OCI-LY3 (cell line): ENCODE data around the gene DDO.

Experiments
- H2AFZ ChIP-seq: fragments of 200-600, 300-600 bp; shearing (Covaris generic); 2 replicates; pipeline ENCODE4 v1.6.0; 2014; ENCODE audit warnings: antibody characterized with exemption, low read depth, low read length
- H3K27ac ChIP-seq: fragments of 200-600, 300-600 bp; sonication (generic); 2 replicates; pipeline ENCODE4 v1.5.1; 2014; ENCODE audit warnings: mild to moderate bottlenecking, low read length, moderate library complexity, mixed read lengths
- H3K27me3 ChIP-seq: fragments of 200-600, 300-600 bp; sonication (generic); 2 replicates; pipeline ENCODE4 v1.6.1; 2014; ENCODE audit warnings: low read depth, low read length, mixed read lengths
- H3K36me3 ChIP-seq: fragments of 200-600, 300-600 bp; sonication (generic); replicated peaks from 2 replicates; pipeline ENCODE3; 2014; ENCODE audit warnings: low read depth, low read length, mixed read lengths
- H3K4me1 ChIP-seq: fragments of 300-600, 200-600 bp; sonication (generic); 2 replicates; pipeline ENCODE4 v1.6.1; 2014; ENCODE audit warnings: low read length, mixed read lengths
- H3K4me2 ChIP-seq: fragments of 200-600, 300-600 bp; sonication (generic); 2 replicates; pipeline ENCODE4 v1.6.1; 2014; ENCODE audit warnings: low read length, mixed read lengths
- H3K4me3 ChIP-seq: fragments of 300-600, 200-600 bp; sonication (generic); 2 replicates; pipeline ENCODE4 v1.5.1; 2014; ENCODE audit warnings: antibody characterized with exemption, mild to moderate bottlenecking, low read length, moderate library complexity
- H3K79me2 ChIP-seq: fragments of 300-600, 200-600 bp; shearing (Covaris generic); 2 replicates; pipeline ENCODE4 v1.6.1; 2014; ENCODE audit warnings: mild to moderate bottlenecking, low read length, mixed read lengths
- H3K9ac ChIP-seq: fragments of 300-600, 200-600 bp; shearing (Covaris generic); 2 replicates; pipeline ENCODE4 v1.6.0; 2014; ENCODE audit warnings: mild to moderate bottlenecking, low read length, moderate library complexity
- H3K9me3 ChIP-seq: fragments of 200-600, 300-600 bp; shearing (Covaris generic); 2 replicates; pipeline ENCODE4 v1.6.1; 2014; ENCODE audit warnings: low read length, mixed read lengths; ENCODE audit not compliant: insufficient read depth
- H4K20me1 ChIP-seq: fragments of 200-600, 300-600 bp; sonication (generic); 2 replicates; pipeline ENCODE4 v1.6.1; 2016; ENCODE audit warnings: low read length, mixed read lengths; ENCODE audit not compliant: insufficient read depth
- EZH2phosphoT487 ChIP-seq: fragments of 200-600 bp; shearing (Covaris generic); IDR thresholded peaks from 2 replicates; pipeline ENCODE4 v1.6.1; 2018; ENCODE audit warnings: antibody characterized with exemption, mixed run types, low read depth
- TF ChIP-seq, protein P1 (sequence below): fragments of 200-600, 300-600 bp; sonication (generic); IDR thresholded peaks from 2 replicates; pipeline ENCODE4 v1.5.1; 2014; ENCODE audit warnings: antibody characterized with exemption, low read length, low read depth

Gene DDO

DNA sequence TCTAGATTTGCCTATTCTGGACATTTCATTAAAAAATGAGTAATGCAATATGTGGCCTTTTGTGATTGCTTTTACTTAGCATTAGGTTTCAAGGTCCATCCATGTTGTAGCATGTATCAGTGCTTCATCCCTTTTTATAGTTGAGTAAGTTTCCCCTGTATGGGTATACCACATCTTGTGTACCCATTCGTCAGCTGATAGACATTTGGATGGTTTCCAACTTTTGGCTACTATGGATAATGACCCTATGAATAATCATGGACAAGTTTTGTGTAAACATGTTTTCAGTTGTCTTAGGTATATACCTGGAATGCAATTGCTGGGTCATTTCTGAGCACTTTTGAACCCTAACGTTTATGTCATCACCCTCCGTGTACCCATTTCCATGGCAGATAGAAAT, 72.6 kb downstream of the DDO start:
- H3K79me2 ChIP-seq, result no peaks in the 10 kb centered on the region
- 0 out of 2 replicates have a peak, but pooled peaks cover 1% of the 10 kb centered on the region for H3K4me1 ChIP-seq
- TF ChIP-seq EZH2phosphoT487, result no peak
- TF ChIP-seq, protein P1, sequence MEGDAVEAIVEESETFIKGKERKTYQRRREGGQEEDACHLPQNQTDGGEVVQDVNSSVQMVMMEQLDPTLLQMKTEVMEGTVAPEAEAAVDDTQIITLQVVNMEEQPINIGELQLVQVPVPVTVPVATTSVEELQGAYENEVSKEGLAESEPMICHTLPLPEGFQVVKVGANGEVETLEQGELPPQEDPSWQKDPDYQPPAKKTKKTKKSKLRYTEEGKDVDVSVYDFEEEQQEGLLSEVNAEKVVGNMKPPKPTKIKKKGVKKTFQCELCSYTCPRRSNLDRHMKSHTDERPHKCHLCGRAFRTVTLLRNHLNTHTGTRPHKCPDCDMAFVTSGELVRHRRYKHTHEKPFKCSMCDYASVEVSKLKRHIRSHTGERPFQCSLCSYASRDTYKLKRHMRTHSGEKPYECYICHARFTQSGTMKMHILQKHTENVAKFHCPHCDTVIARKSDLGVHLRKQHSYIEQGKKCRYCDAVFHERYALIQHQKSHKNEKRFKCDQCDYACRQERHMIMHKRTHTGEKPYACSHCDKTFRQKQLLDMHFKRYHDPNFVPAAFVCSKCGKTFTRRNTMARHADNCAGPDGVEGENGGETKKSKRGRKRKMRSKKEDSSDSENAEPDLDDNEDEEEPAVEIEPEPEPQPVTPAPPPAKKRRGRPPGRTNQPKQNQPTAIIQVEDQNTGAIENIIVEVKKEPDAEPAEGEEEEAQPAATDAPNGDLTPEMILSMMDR, result no peak
- no peaks in the 10 kb centered on the region for H4K20me1 ChIP-seq
- H3K9ac ChIP-seq, result no peak overlapping the region
- H3K9me3 ChIP-seq, result no peaks in the 10 kb centered on the region
- H3K4me2 ChIP-seq, result no peak overlapping the region
- no peaks in the 10 kb centered on the region for H3K27me3 ChIP-seq
- H3K36me3 ChIP-seq, result no peaks in the 10 kb centered on the region
- no peak overlapping the region for H2AFZ ChIP-seq
- no peak overlapping the region for H3K27ac ChIP-seq
- no peak overlapping the region for H3K4me3 ChIP-seq
